Measurements from ENCODE around the gene C1QTNF4.

- TF ChIP-seq CTCF (conservative IDR thresholded peaks at IDR 0.05) (no peak; the same call in 1 of the 2 replicates), ZFX (IDR thresholded peaks at IDR 0.05) (no peak)
These were observed 22.7 kb upstream of the C1QTNF4 start for GRCh38 chr11:47616726-47617416.
